Measurements from ENCODE around the gene CNNM3.

GRCh38 chr2:96860065-96861029 lies 44.3 kb downstream of the CNNM3 start:
- TF ChIP-seq EZH2phosphoT487 (IDR thresholded peaks at IDR 0.05; ENCODE audit: insufficient read depth, low read depth) (no peak), EZH2 (IDR thresholded peaks at IDR 0.05; ENCODE audit: insufficient read depth, poor library complexity, severe bottlenecking) (no peak)
